ENCODE results near the gene TCIRG1. TPM values are rescaled to one million over a fixed set of nuclear protein-coding genes. Genes with fewer than 3 reads are reported as not detected.

TCIRG1 gene
- total RNA-seq, 2 experiments from 2014 or later: 199 to 201 TPM

- H3K9me3 ChIP-seq (ENCODE audit: low read length): no peaks in the 10 kb centered on the region
- no peak overlapping the region for H2AFZ ChIP-seq (ENCODE audit: low read length)
- H3K4me2 ChIP-seq (ENCODE audit: low read length): no peak overlapping the region
- POLR2A ChIA-PET: no interaction called here
- no TSS peak for BruUV-seq (replicated peaks)
- no peaks in the 10 kb centered on the region for H4K20me1 ChIP-seq (ENCODE audit: insufficient read depth, low read length)
- no peak overlapping the region for H3K27ac ChIP-seq (ENCODE audit: low read depth, low read length, poor library complexity, severe bottlenecking)
- H3K4me1 ChIP-seq (ENCODE audit: insufficient read depth, low read length, poor library complexity, severe bottlenecking): peaks cover 11% of the 10 kb centered on the region
- CTCF ChIA-PET (ENCODE audit: unreplicated experiment): no interaction called here
- no peaks in the 10 kb centered on the region for H3K79me2 ChIP-seq (ENCODE audit: insufficient read depth, low read depth, low read length)
- no peaks in the 10 kb centered on the region for H3K36me3 ChIP-seq (ENCODE audit: insufficient read depth, low read length)
- intact Hi-C loops (cut with micrococcal nuclease; ENCODE audit: unreplicated experiment): no loop called here
- no peak overlapping the region for H3K4me3 ChIP-seq (ENCODE audit: low read depth, low read length, poor library complexity, severe bottlenecking)
- DNase-seq (ENCODE audit: low spot score): no peak
- H3K9me2 ChIP-seq (ENCODE audit: insufficient read depth, low read length): no peaks in the 10 kb centered on the region
- TF ChIP-seq CTCF (conservative IDR thresholded peaks at IDR 0.05; ENCODE audit: low read length) (no peak), EZH2phosphoT487 (IDR thresholded peaks at IDR 0.05; ENCODE audit: borderline replicate concordance, low read depth, low read length) (no peak)
Measured at GRCh38 chr11:68014157-68014946, 24.5 kb upstream of the TCIRG1 start.

GRCh38 chr11:68014947-68015447 is 23.8 kb upstream of the TCIRG1 start:
- H3K79me2 ChIP-seq (ENCODE audit: insufficient read depth, low read depth, low read length): no peaks in the 10 kb centered on the region
- intact Hi-C loops (cut with micrococcal nuclease; ENCODE audit: unreplicated experiment): no loop called here
- no peak for TF ChIP-seq CTCF (conservative IDR thresholded peaks at IDR 0.05; ENCODE audit: low read length)
- no peak for TF ChIP-seq EZH2phosphoT487 (IDR thresholded peaks at IDR 0.05; ENCODE audit: borderline replicate concordance, low read depth, low read length)
- POLR2A ChIA-PET: no interaction called here
- H4K20me1 ChIP-seq (ENCODE audit: insufficient read depth, low read length): no peaks in the 10 kb centered on the region
- H3K4me3 ChIP-seq (ENCODE audit: low read depth, low read length, poor library complexity, severe bottlenecking): no peak overlapping the region
- no peaks in the 10 kb centered on the region for H3K9me3 ChIP-seq (ENCODE audit: low read length)
- DNase-seq (ENCODE audit: low spot score): no peak
- peaks cover 4% of the 10 kb centered on the region for H3K4me1 ChIP-seq (ENCODE audit: insufficient read depth, low read length, poor library complexity, severe bottlenecking)
- no TSS peak for BruUV-seq (replicated peaks)
- CTCF ChIA-PET (ENCODE audit: unreplicated experiment): no interaction called here
- no peaks in the 10 kb centered on the region for H3K9me2 ChIP-seq (ENCODE audit: insufficient read depth, low read length)
- H3K27ac ChIP-seq (ENCODE audit: low read depth, low read length, poor library complexity, severe bottlenecking): no peak overlapping the region
- H3K4me2 ChIP-seq (ENCODE audit: low read length): no peak overlapping the region
- H2AFZ ChIP-seq (ENCODE audit: low read length): no peak overlapping the region
- no peaks in the 10 kb centered on the region for H3K36me3 ChIP-seq (ENCODE audit: insufficient read depth, low read length)

- H3K9me2 ChIP-seq (ENCODE audit: insufficient read depth, low read length): no peaks in the 10 kb centered on the region
- no peaks in the 10 kb centered on the region for H3K79me2 ChIP-seq (ENCODE audit: insufficient read depth, low read depth, low read length)
- no peaks in the 10 kb centered on the region for H3K9me3 ChIP-seq (ENCODE audit: low read length)
- no peak overlapping the region for H3K4me3 ChIP-seq (ENCODE audit: low read depth, low read length, poor library complexity, severe bottlenecking)
- TF ChIP-seq CTCF (conservative IDR thresholded peaks at IDR 0.05; ENCODE audit: low read length): no peak
- TF ChIP-seq EZH2phosphoT487 (IDR thresholded peaks at IDR 0.05; ENCODE audit: borderline replicate concordance, low read depth, low read length): no peak
- ChIA-PET CTCF (ENCODE audit: unreplicated experiment) (no interaction called here), POLR2A (no interaction called here)
- no TSS peak for BruUV-seq (replicated peaks)
- intact Hi-C loops (cut with micrococcal nuclease; ENCODE audit: unreplicated experiment): no loop called here
- H3K4me2 ChIP-seq (ENCODE audit: low read length): no peak overlapping the region
- H2AFZ ChIP-seq (ENCODE audit: low read length): no peak overlapping the region
- no peak for DNase-seq (ENCODE audit: low spot score)
- no peaks in the 10 kb centered on the region for H3K36me3 ChIP-seq (ENCODE audit: insufficient read depth, low read length)
- H3K27ac ChIP-seq (ENCODE audit: low read depth, low read length, poor library complexity, severe bottlenecking): no peak overlapping the region
- no peaks in the 10 kb centered on the region for H4K20me1 ChIP-seq (ENCODE audit: insufficient read depth, low read length)
- H3K4me1 ChIP-seq (ENCODE audit: insufficient read depth, low read length, poor library complexity, severe bottlenecking): no peaks in the 10 kb centered on the region
Measured at GRCh38 chr11:68015467-68015866, 23.4 kb upstream of the TCIRG1 start.

Data from OCI-LY7 (cell line).